ENCODE results near the gene FUCA1. TPM values are rescaled to one million over a fixed set of nuclear protein-coding genes. Genes with fewer than 3 reads are reported as not detected.

FUCA1 gene
- polyA plus RNA-seq, 3 donors = 24.2 to 97.7 (median 96.6) TPM

DNA sequence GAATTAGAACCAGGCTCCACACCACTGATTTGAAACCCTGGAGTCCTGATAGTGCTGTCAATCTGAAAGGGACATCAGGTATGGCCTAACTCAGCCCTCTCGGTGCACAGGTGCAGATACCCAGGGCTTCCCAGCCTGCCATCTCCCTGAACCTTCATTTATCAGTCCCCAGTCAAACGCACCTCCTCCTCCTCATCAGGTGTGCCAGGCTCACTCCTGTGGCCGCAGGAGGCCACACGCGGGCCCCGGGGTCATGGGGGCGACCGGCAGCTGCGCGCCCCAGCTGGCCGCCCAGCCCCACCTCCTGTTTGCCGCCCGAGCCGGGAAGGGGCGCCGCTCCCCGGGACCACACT, 572 bp downstream of the FUCA1 start:
- intact Hi-C loops (cut with micrococcal nuclease) = loop anchor here (5.0 kb wide), 3 partner anchors 50 to 80 kb away; no protein-coding TSS in a partner anchor
- H3K9ac ChIP-seq (ENCODE audit: insufficient read depth, low read length, poor library complexity, severe bottlenecking) = peak overlapping the region; percentile 77
- no peak for DNase-seq
- no peaks in the 10 kb centered on the region for H3K27me3 ChIP-seq (ENCODE audit: control insufficient read depth in 2 of 2, insufficient read depth in 2 of 2, low read length in 2 of 2)
- H3K27ac ChIP-seq (ENCODE audit: low read depth in 1 of 2, low read length in 2 of 2) = peak overlapping the region in 1 of 2 donors; percentile 84
- H3K4me2 ChIP-seq (replicated peaks; ENCODE audit: extremely low read depth, low read length, poor library complexity, severe bottlenecking) = peak overlapping the region; percentile 73
- H3K4me1 ChIP-seq (ENCODE audit: control insufficient read depth in 1 of 2, insufficient read depth in 2 of 2, low read length in 2 of 2) = peaks cover 51 to 54% of the 10 kb centered on the region in 2 donors
- peaks cover 0 to 13% (median 2%) of the 10 kb centered on the region in 3 donors for H3K27me3 Mint-ChIP-seq (ENCODE audit: low read depth in 3 of 3)
- H3K36me3 ChIP-seq (replicated peaks in 1 of 2; ENCODE audit: control insufficient read depth in 1 of 2, insufficient read depth in 2 of 2, low read length in 2 of 2) = peaks cover 19 to 31% of the 10 kb centered on the region in 2 donors
- H3K36me3 Mint-ChIP-seq = peaks cover 22 to 28% of the 10 kb centered on the region in 2 donors
- H2AFZ ChIP-seq (ENCODE audit: insufficient read depth, low read depth, low read length, poor library complexity, severe bottlenecking) = peak overlapping the region; percentile 88
- 2% methylated on average over 17 of the region's 17 CpGs for WGBS (ENCODE audit: insufficient coverage)
- H3K4me1 Mint-ChIP-seq = peaks cover 56% of the 10 kb centered on the region
- peaks cover 7% of the 10 kb centered on the region for H3K79me2 ChIP-seq (ENCODE audit: insufficient read depth, low read length)
- H3K4me3 ChIP-seq (replicated peaks in 1 of 3; ENCODE audit: low read depth in 2 of 3, low read length in 3 of 3) = peak overlapping the region; percentile 54 to 82 (median 70)
- peaks cover 0 to 9% (median 2%) of the 10 kb centered on the region in 7 donors for H3K9me3 Mint-ChIP-seq
- no peaks in the 10 kb centered on the region for H3K9me3 ChIP-seq (replicated peaks in 1 of 2; ENCODE audit: control insufficient read depth in 1 of 2, insufficient read depth in 1 of 2, low read length in 2 of 2)
- TF ChIP-seq, protein P1, sequence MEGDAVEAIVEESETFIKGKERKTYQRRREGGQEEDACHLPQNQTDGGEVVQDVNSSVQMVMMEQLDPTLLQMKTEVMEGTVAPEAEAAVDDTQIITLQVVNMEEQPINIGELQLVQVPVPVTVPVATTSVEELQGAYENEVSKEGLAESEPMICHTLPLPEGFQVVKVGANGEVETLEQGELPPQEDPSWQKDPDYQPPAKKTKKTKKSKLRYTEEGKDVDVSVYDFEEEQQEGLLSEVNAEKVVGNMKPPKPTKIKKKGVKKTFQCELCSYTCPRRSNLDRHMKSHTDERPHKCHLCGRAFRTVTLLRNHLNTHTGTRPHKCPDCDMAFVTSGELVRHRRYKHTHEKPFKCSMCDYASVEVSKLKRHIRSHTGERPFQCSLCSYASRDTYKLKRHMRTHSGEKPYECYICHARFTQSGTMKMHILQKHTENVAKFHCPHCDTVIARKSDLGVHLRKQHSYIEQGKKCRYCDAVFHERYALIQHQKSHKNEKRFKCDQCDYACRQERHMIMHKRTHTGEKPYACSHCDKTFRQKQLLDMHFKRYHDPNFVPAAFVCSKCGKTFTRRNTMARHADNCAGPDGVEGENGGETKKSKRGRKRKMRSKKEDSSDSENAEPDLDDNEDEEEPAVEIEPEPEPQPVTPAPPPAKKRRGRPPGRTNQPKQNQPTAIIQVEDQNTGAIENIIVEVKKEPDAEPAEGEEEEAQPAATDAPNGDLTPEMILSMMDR (IDR thresholded peaks at IDR 0.05) = no peak
- peak overlapping the region in 3 of 7 donors; percentile 22 to 50 (median 50) for H3K27ac Mint-ChIP-seq
- peak overlapping the region; percentile 84 to 93 for H3K4me3 Mint-ChIP-seq
- no peaks in the 10 kb centered on the region for H4K20me1 ChIP-seq (ENCODE audit: insufficient read depth, low read length)

DNA sequence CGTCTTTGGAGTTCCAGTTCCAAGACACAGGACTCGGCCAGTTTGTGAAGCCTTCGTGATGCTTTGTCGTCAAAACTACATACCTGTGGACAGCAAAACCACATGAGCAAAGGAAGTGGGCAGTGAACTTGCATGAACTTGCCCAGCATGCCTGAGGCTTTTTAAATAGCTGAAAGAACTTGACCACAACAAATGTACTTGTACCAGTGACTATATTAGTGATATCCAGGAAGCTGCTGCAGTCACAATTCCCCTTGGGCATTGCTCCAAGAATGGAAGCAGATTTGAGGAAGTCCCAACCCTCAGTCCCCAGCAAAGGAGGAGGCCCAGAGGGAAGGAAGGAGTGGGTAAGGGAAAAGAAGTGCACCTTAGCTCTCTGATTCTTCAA, 2.6 kb downstream of the FUCA1 start:
- peaks cover 47 to 48% of the 10 kb centered on the region in 2 donors for H3K4me1 ChIP-seq (ENCODE audit: control insufficient read depth in 1 of 2, insufficient read depth in 2 of 2, low read length in 2 of 2)
- H3K27ac ChIP-seq (ENCODE audit: low read depth in 1 of 2, low read length in 2 of 2) = peak overlapping the region in 1 of 2 donors; percentile 13
- WGBS (ENCODE audit: insufficient coverage) = 74% methylated on average over 3 of the region's 4 CpGs
- H3K79me2 ChIP-seq (ENCODE audit: insufficient read depth, low read length) = peaks cover 7% of the 10 kb centered on the region
- H3K4me3 ChIP-seq (replicated peaks in 1 of 3; ENCODE audit: low read depth in 2 of 3, low read length in 3 of 3) = peak overlapping the region in 1 of 3 experiments; percentile 18
- H3K27me3 ChIP-seq (ENCODE audit: control insufficient read depth in 2 of 2, insufficient read depth in 2 of 2, low read length in 2 of 2) = no peaks in the 10 kb centered on the region
- peak overlapping the region; percentile 1 for H3K4me2 ChIP-seq (replicated peaks; ENCODE audit: extremely low read depth, low read length, poor library complexity, severe bottlenecking)
- no peaks in the 10 kb centered on the region for H4K20me1 ChIP-seq (ENCODE audit: insufficient read depth, low read length)
- H3K36me3 Mint-ChIP-seq = peaks cover 33 to 42% of the 10 kb centered on the region in 2 donors
- H3K27me3 Mint-ChIP-seq (ENCODE audit: low read depth in 3 of 3) = peaks cover 0 to 13% (median 2%) of the 10 kb centered on the region in 3 donors
- peak overlapping the region in 1 of 7 donors; percentile 59 for H3K27ac Mint-ChIP-seq
- no peaks in the 10 kb centered on the region for H3K9me3 ChIP-seq (replicated peaks in 1 of 2; ENCODE audit: control insufficient read depth in 1 of 2, insufficient read depth in 1 of 2, low read length in 2 of 2)
- peaks cover 49% of the 10 kb centered on the region for H3K4me1 Mint-ChIP-seq
- intact Hi-C loops (cut with micrococcal nuclease) = loop anchor here (5.0 kb wide), 3 partner anchors 52 to 78 kb away; no protein-coding TSS in a partner anchor
- H2AFZ ChIP-seq (ENCODE audit: insufficient read depth, low read depth, low read length, poor library complexity, severe bottlenecking) = no peak overlapping the region
- TF ChIP-seq, protein P1 (IDR thresholded peaks at IDR 0.05) = no peak
- peaks cover 34 to 45% of the 10 kb centered on the region in 2 donors for H3K36me3 ChIP-seq (replicated peaks in 1 of 2; ENCODE audit: control insufficient read depth in 1 of 2, insufficient read depth in 2 of 2, low read length in 2 of 2)
- H3K4me3 Mint-ChIP-seq = peak overlapping the region; percentile 20 to 21
- H3K9ac ChIP-seq (ENCODE audit: insufficient read depth, low read length, poor library complexity, severe bottlenecking) = no peak overlapping the region
- DNase-seq = peak; percentile 29 to 70 (median 42)
- H3K9me3 Mint-ChIP-seq = peaks cover 0 to 9% (median 2%) of the 10 kb centered on the region in 7 donors

All from CD14-positive monocyte (primary cell).